ENCODE results near the gene SLBP. TPM values are rescaled to one million over a fixed set of nuclear protein-coding genes. Genes with fewer than 3 reads are reported as not detected.

SLBP gene
- total and polyA plus RNA-seq, 12 donors: 10.9 to 17.7 (median 12.8) TPM

GRCh38 chr4:1748465-1748995, 36.4 kb upstream of the SLBP start:
- no peak overlapping the region for H3K4me3 ChIP-seq
- ATAC-seq (peak in 6 of 8 donors; percentile 12 to 54 (median 38)), DNase-seq (peak; percentile 64 to 79)
- peaks cover 0 to 21% (median 0%) of the 10 kb centered on the region in 9 donors for H3K36me3 ChIP-seq
- H3K4me1 ChIP-seq: peaks cover 0 to 23% (median 14%) of the 10 kb centered on the region in 9 donors
- H3K9me3 ChIP-seq: no peaks in the 10 kb centered on the region
- H3K27me3 ChIP-seq: peaks cover 0 to 11% (median 7%) of the 10 kb centered on the region in 7 donors
- H3K27ac ChIP-seq: no peak overlapping the region
- whole genome bisulfite sequencing, 2 donors: 4 to 6% methylated on average over 29 of the region's 29 CpGs
- peak; percentile 54 to 82 (median 77) for TF ChIP-seq CTCF (IDR thresholded peaks at IDR 0.05)
- intact Hi-C loops (cut with DNase I): loop anchor here in 8 of 10 donors (1.0 to 5.0 kb wide), 6 partner anchors 59 to 154 kb away; no protein-coding TSS in a partner anchor

- TF ChIP-seq CTCF (IDR thresholded peaks at IDR 0.05): no peak
- Histone ChIP-seq H3K4me1 (peaks cover 0 to 17% (median 11%) of the 10 kb centered on the region in 9 donors), H3K36me3 (peaks cover 0 to 31% (median 0%) of the 10 kb centered on the region in 9 donors), H3K27ac (no peak overlapping the region), H3K9me3 (no peaks in the 10 kb centered on the region), H3K4me3 (no peak overlapping the region), H3K27me3 (peaks cover 0 to 11% (median 7%) of the 10 kb centered on the region in 7 donors)
- DNase-seq: no peak
- 84 to 88% methylated on average over 16 of the region's 16 CpGs for WGBS, 2 donors
- ATAC-seq: no peak
- intact Hi-C loops (cut with DNase I): loop anchor here in 9 of 10 donors (2.0 to 5.0 kb wide), 7 partner anchors 60 to 155 kb away; no protein-coding TSS in a partner anchor
Measured at GRCh38 chr4:1747603-1747967, 35.5 kb upstream of the SLBP start.

- no peak for TF ChIP-seq CTCF (IDR thresholded peaks at IDR 0.05)
- 81 to 83% methylated on average over 32 to 33 of the region's 33 CpGs for WGBS, 2 donors
- H3K27ac ChIP-seq: no peak overlapping the region
- no peak for ATAC-seq
- DNase-seq: no peak
- H3K36me3 ChIP-seq: peaks cover 0 to 36% (median 0%) of the 10 kb centered on the region in 9 donors
- no peaks in the 10 kb centered on the region for H3K9me3 ChIP-seq
- peaks cover 0 to 11% (median 7%) of the 10 kb centered on the region in 7 donors for H3K27me3 ChIP-seq
- intact Hi-C loops (cut with DNase I): loop anchor here in 9 of 10 donors (2.0 to 5.0 kb wide), 7 partner anchors 60 to 155 kb away; no protein-coding TSS in a partner anchor
- H3K4me3 ChIP-seq: no peak overlapping the region
- peaks cover 0 to 12% (median 5%) of the 10 kb centered on the region in 9 donors for H3K4me1 ChIP-seq
Measured at GRCh38 chr4:1746919-1747602, 34.9 kb upstream of the SLBP start.

- 15 to 20% methylated on average over 17 of the region's 17 CpGs for WGBS, 2 donors
- H3K4me1 ChIP-seq: peaks cover 0 to 7% (median 4%) of the 10 kb centered on the region in 9 donors
- no peak overlapping the region for H3K27ac ChIP-seq
- TF ChIP-seq CTCF (IDR thresholded peaks at IDR 0.05): peak; percentile 69 to 86 (median 79)
- ATAC-seq: peak; percentile 60 to 83 (median 68)
- DNase-seq: peak; percentile 63 to 77
- H3K4me3 ChIP-seq: no peak overlapping the region
- intact Hi-C loops (cut with DNase I): loop anchor here in 9 of 10 donors (2.0 to 5.0 kb wide), 7 partner anchors 61 to 156 kb away; no protein-coding TSS in a partner anchor
- H3K36me3 ChIP-seq: peaks cover 0 to 44% (median 0%) of the 10 kb centered on the region in 9 donors
- peaks cover 0 to 11% (median 7%) of the 10 kb centered on the region in 7 donors for H3K27me3 ChIP-seq
- no peaks in the 10 kb centered on the region for H3K9me3 ChIP-seq
Measured at GRCh38 chr4:1746265-1746691, 34.2 kb upstream of the SLBP start.

Measured in heart right ventricle (tissue), 16 donors.